SK-N-SH (cell line): ENCODE results near the gene CLN6. TPM values are rescaled to one million over a fixed set of nuclear protein-coding genes. Genes with fewer than 3 reads are reported as not detected.

Experiments
- CTCF ChIA-PET: fragments of 300-600, 350-600 bp; formaldehyde crosslinking; extraction: SDS; loops from one replicate; lab custom pipeline; 2021; lab: Yijun Ruan, JAX
- POLR2A ChIA-PET: fragments of 350-600 bp; sonication (Branson Sonifier 250); formaldehyde crosslinking; extraction: SDS; loops from one replicate; lab custom pipeline; 2020; ENCODE audit warnings: antibody characterized with exemption, inconsistent platforms; lab: Yijun Ruan, JAX
- DNase-seq: peaks from one replicate; pipeline ENCODE4 v3.0.0; 2012
- H2AFZ ChIP-seq: fragments of 200-600 bp; sonication (generic); 2 replicates; pipeline ENCODE4 v1.8.1; 2016; ENCODE audit warnings: antibody characterized with exemption, mild to moderate bottlenecking, low read depth
- H3F3A ChIP-seq: fragments of 200-600 bp; sonication (generic); replicated peaks from 2 replicates; pipeline ENCODE3; 2016; ENCODE audit warnings: antibody characterized with exemption, mild to moderate bottlenecking; ENCODE audit not compliant: insufficient read depth
- H3K27ac ChIP-seq, 2 experiments: fragments of 200-500 bp in 1 of 2; fragments of 200-600 bp in 1 of 2; sonication (Bioruptor generic) in 1 of 2; sonication (generic), shearing (Covaris generic) in 1 of 2; 2 replicates each; pipeline versions ENCODE4 v1.5.1 to v1.6.1; 2014 to 2016; ENCODE audit warnings: low read depth in 2 of 2, inconsistent platforms in 1 of 2, low read length in 1 of 2, mild to moderate bottlenecking in 1 of 2, mixed read lengths in 1 of 2
- H3K27me3 ChIP-seq: fragments of 200-600 bp; sonication (generic), shearing (Covaris generic); 2 replicates; pipeline ENCODE4 v1.6.1; 2016; ENCODE audit warnings: mixed run types; ENCODE audit not compliant: insufficient read depth
- H3K36me3 ChIP-seq, 2 experiments: fragments of 200-500 bp in 1 of 2; fragments of 200-600 bp in 1 of 2; sonication (Bioruptor generic) in 1 of 2; sonication (generic) in 1 of 2; replicated peaks in 1 of 2; 2 replicates each; pipeline versions ENCODE3 to v1.5.1; 2014 to 2016; ENCODE audit warnings: low read length in 1 of 2, mild to moderate bottlenecking in 1 of 2; ENCODE audit not compliant: insufficient read depth in 2 of 2, control insufficient read depth in 1 of 2
- H3K4me1 ChIP-seq, 2 experiments: fragments of 200-500 bp in 1 of 2; fragments of 200-600 bp in 1 of 2; sonication (Bioruptor generic) in 1 of 2; sonication (generic), shearing (Covaris generic) in 1 of 2; 2 replicates each; pipeline versions ENCODE4 v1.5.1 to v1.6.1; 2014 to 2016; ENCODE audit warnings: low read depth in 1 of 2, low read length in 1 of 2, mixed run types in 1 of 2; ENCODE audit not compliant: insufficient read depth in 2 of 2, control insufficient read depth in 1 of 2
- H3K4me2 ChIP-seq: fragments of 200-600 bp; sonication (generic), shearing (Covaris generic); 2 replicates; pipeline ENCODE4 v1.6.1; 2017; ENCODE audit warnings: mixed run types
- H3K4me3 ChIP-seq, 2 experiments: fragments of 200-500 bp in 1 of 2; fragments of 200-600 bp in 1 of 2; sonication (Bioruptor generic) in 1 of 2; sonication (generic), shearing (Covaris generic) in 1 of 2; 2 replicates each; pipeline versions ENCODE4 v1.5.1 to v1.8.1; 2014 to 2016; ENCODE audit warnings: low read depth in 2 of 2, inconsistent platforms in 1 of 2, low read length in 1 of 2, mild to moderate bottlenecking in 1 of 2, mixed read lengths in 1 of 2, moderate library complexity in 1 of 2
- H3K79me2 ChIP-seq: fragments of 200-600 bp; sonication (generic); 2 replicates; pipeline ENCODE4 v1.8.1; 2017; ENCODE audit warnings: mild to moderate bottlenecking; ENCODE audit not compliant: insufficient read depth
- H3K9ac ChIP-seq: fragments of 200-600 bp; sonication (generic); 2 replicates; pipeline ENCODE4 v1.6.1; 2017; ENCODE audit warnings: mixed run types
- H3K9me2 ChIP-seq: fragments of 200-600 bp; sonication (generic); 2 replicates; pipeline ENCODE4 v1.6.1; 2017; ENCODE audit warnings: mixed run types
- H3K9me3 ChIP-seq: fragments of 200-600 bp; sonication (generic); 2 replicates; pipeline ENCODE4 v1.6.1; 2017; ENCODE audit warnings: mixed run types, mild to moderate bottlenecking, moderate library complexity
- H4K20me1 ChIP-seq: fragments of 200-600 bp; sonication (generic); 2 replicates; pipeline ENCODE4 v1.6.1; 2017; ENCODE audit warnings: mild to moderate bottlenecking, mixed run types; ENCODE audit not compliant: insufficient read depth
- FOSL2 ChIP-seq: IDR thresholded peaks from 2 replicates; pipeline ENCODE4 v1.4.0; 2012; ENCODE audit warnings: low read depth, mild to moderate bottlenecking, moderate library complexity, borderline replicate concordance
- FOXJ3 ChIP-seq: sonication (generic); formaldehyde crosslinking; IDR thresholded peaks from 2 replicates; pipeline ENCODE4 v1.5.1; 2020; ENCODE audit warnings: mild to moderate bottlenecking, missing genetic modification reagents
- FOXM1 ChIP-seq: IDR thresholded peaks from 2 replicates; pipeline ENCODE4 v1.4.0; 2012; ENCODE audit warnings: low read depth, mild to moderate bottlenecking
- GABPA ChIP-seq: IDR thresholded peaks from 2 replicates; pipeline ENCODE4 v1.4.0; 2012; ENCODE audit warnings: low read depth, mild to moderate bottlenecking
- GATA2 ChIP-seq: sonication (generic); formaldehyde crosslinking; IDR thresholded peaks from 2 replicates; pipeline ENCODE4 v1.5.0; 2020; ENCODE audit warnings: mild to moderate bottlenecking, missing genetic modification reagents
- NFIC ChIP-seq: IDR thresholded peaks from 2 replicates; pipeline ENCODE4 v1.4.0; 2012; ENCODE audit warnings: borderline replicate concordance
- RAD21 ChIP-seq: IDR thresholded peaks from 2 replicates; pipeline ENCODE4 v1.6.1; 2012; ENCODE audit warnings: mild to moderate bottlenecking, low read length
- RCOR1 ChIP-seq: fragments of 150-350 bp; IDR thresholded peaks from 2 replicates; pipeline ENCODE4 v1.6.1; 2017; ENCODE audit warnings: antibody characterized with exemption, low read length
- RFX5 ChIP-seq: IDR thresholded peaks from 2 replicates; pipeline ENCODE4 v1.6.1; 2012; ENCODE audit warnings: mild to moderate bottlenecking, improper control_type of control experiment, low read length
- SIN3A ChIP-seq: IDR thresholded peaks from 2 replicates; pipeline ENCODE4 v1.6.1; 2012; ENCODE audit warnings: low read depth, mild to moderate bottlenecking, low read length, moderate library complexity, borderline replicate concordance
- TAF1 ChIP-seq: IDR thresholded peaks from 2 replicates; pipeline ENCODE4 v1.6.1; 2012; ENCODE audit warnings: low read depth, mild to moderate bottlenecking, low read length, moderate library complexity, borderline replicate concordance
- TEAD4 ChIP-seq: IDR thresholded peaks from 2 replicates; pipeline ENCODE4 v1.4.0; 2012; ENCODE audit warnings: mild to moderate bottlenecking, borderline replicate concordance; ENCODE audit not compliant: insufficient read depth
- USF1 ChIP-seq: IDR thresholded peaks from 2 replicates; pipeline ENCODE4 v1.4.0; 2012; ENCODE audit warnings: low read depth, borderline replicate concordance
- USF2 ChIP-seq: fragments of 150-350 bp; IDR thresholded peaks from 2 replicates; pipeline ENCODE4 v1.6.1; 2017; ENCODE audit warnings: antibody characterized with exemption, low read length, low read depth, borderline replicate concordance
- YY1 ChIP-seq: IDR thresholded peaks from 2 replicates; pipeline ENCODE4 v1.4.0; 2012; ENCODE audit warnings: low read depth, mild to moderate bottlenecking
- ZBTB33 ChIP-seq: IDR thresholded peaks from 2 replicates; pipeline ENCODE4 v1.4.0; 2012; ENCODE audit warnings: low read depth, borderline replicate concordance
- WGBS: methylation state at CpG from one replicate; pipeline ENCODE4 v1.1.6; 2017; ENCODE audit warnings: low lambda C conversion rate; 5-methylcytosine and 5-hydroxymethylcytosine counted together
- polyA plus RNA-seq, 3 experiments: library from polyadenylated mRNA; depleted of rRNA; stranded (reverse); fragments of >200 nt; gene quantifications; 2 replicates each; pipeline ENCODE4 v1.2.3, GENCODE V29; 2012
- TF ChIP-seq, protein P1 (sequence below): fragments of 150-350 bp; IDR thresholded peaks from 2 replicates; pipeline ENCODE4 v1.6.1; 2016; ENCODE audit warnings: mild to moderate bottlenecking, low read depth, low read length
- TF ChIP-seq, protein P2 (sequence below): IDR thresholded peaks from 2 replicates; pipeline ENCODE4 v1.6.1; 2012; ENCODE audit warnings: mild to moderate bottlenecking, low read depth, low read length, moderate library complexity
- TF ChIP-seq, protein P3 (sequence below): IDR thresholded peaks from 2 replicates; pipeline ENCODE4 v1.4.0; 2012; ENCODE audit warnings: low read depth

The CLN6 gene
- polyA plus RNA-seq, 1 of the 3 experiments (the other 2 are of a cell fraction), result 27.5 TPM

- TF ChIP-seq ZBTB33 (no peak), FOSL2 (no peak), RCOR1 (no peak), FOXM1 (no peak), TAF1 (no peak)
Measured at GRCh38 chr15:68210409-68210756, 19.1 kb downstream of the CLN6 start (continued).

DNA sequence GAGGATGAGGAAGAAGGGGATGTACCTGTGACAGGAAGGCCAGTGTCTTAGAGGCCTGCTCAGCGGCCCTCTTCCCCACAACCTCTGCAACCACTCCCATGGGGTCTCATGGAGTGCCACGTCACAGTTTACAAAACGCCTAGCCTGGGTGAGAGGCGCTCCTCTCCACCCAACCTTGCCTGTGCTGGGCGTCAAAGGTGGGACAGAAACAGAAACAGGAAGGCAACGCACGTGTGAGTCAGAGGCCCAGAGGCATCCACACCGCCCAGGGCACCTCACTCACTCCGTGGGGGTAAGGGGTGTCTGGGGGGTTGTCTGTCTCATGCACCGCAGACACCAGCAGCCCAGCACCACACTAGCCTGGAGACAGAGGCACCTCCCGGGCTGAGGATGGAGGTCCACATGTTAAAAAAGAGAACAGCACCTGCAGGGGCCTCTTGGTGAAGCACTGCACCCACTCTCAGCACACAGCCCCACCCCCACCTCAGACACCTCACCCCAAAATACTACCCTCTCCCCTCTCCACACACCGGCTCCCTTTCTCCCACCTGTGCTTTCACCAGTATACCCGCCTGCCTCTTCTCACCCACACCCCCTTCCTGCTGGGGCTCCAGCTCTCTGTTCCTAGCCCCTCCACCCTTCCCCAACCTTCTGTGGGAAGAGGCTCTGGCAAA lies 19.7 kb downstream of the CLN6 start:
- no peak overlapping the region; a peak in 1 of 4 replicates for H3K27ac ChIP-seq
- 0 out of 2 replicates have a peak, but pooled peaks cover 6% of the 10 kb centered on the region for H4K20me1 ChIP-seq
- H2AFZ ChIP-seq, result no peak overlapping the region
- H3F3A ChIP-seq, result peaks cover 3% of the 10 kb centered on the region
- no peak for DNase-seq
- H3K27me3 ChIP-seq, result no peaks in the 10 kb centered on the region
- ChIA-PET POLR2A (no interaction called here), CTCF (interaction anchor here (0.6 to 3.3 kb wide), 25 partner anchors 8 to 660 kb away, joined by 3 to 52 read pairs (median 5); partner anchors contain the start of genes CLN6 and PIAS1)
- no peak overlapping the region for H3K4me3 ChIP-seq
- no peak overlapping the region for H3K4me2 ChIP-seq
- no peaks in the 10 kb centered on the region for H3K9me3 ChIP-seq
- WGBS, result 82% methylated on average over 12 of the region's 13 CpGs
- H3K36me3 ChIP-seq, result peaks cover 0 to 2% of the 10 kb centered on the region in 2 experiments
- peaks cover 0 to 16% of the 10 kb centered on the region in 2 experiments; a peak in 1 of 4 replicates for H3K4me1 ChIP-seq
- no peaks in the 10 kb centered on the region for H3K9me2 ChIP-seq
- peaks cover 3% of the 10 kb centered on the region for H3K79me2 ChIP-seq
- H3K9ac ChIP-seq, result no peak overlapping the region
- TF ChIP-seq USF2, result no peak
- TF ChIP-seq GABPA, result no peak
- TF ChIP-seq, protein P1, sequence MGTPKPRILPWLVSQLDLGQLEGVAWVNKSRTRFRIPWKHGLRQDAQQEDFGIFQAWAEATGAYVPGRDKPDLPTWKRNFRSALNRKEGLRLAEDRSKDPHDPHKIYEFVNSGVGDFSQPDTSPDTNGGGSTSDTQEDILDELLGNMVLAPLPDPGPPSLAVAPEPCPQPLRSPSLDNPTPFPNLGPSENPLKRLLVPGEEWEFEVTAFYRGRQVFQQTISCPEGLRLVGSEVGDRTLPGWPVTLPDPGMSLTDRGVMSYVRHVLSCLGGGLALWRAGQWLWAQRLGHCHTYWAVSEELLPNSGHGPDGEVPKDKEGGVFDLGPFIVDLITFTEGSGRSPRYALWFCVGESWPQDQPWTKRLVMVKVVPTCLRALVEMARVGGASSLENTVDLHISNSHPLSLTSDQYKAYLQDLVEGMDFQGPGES, result no peak
- no peak for TF ChIP-seq RAD21
- TF ChIP-seq TEAD4, result no peak
- no peak for TF ChIP-seq RCOR1
- TF ChIP-seq GATA2 (CRISPR knock-in tag), result no peak
- no peak for TF ChIP-seq RFX5
- TF ChIP-seq FOXJ3 (CRISPR knock-in tag), result no peak
- TF ChIP-seq YY1, result no peak
- TF ChIP-seq, protein P2, sequence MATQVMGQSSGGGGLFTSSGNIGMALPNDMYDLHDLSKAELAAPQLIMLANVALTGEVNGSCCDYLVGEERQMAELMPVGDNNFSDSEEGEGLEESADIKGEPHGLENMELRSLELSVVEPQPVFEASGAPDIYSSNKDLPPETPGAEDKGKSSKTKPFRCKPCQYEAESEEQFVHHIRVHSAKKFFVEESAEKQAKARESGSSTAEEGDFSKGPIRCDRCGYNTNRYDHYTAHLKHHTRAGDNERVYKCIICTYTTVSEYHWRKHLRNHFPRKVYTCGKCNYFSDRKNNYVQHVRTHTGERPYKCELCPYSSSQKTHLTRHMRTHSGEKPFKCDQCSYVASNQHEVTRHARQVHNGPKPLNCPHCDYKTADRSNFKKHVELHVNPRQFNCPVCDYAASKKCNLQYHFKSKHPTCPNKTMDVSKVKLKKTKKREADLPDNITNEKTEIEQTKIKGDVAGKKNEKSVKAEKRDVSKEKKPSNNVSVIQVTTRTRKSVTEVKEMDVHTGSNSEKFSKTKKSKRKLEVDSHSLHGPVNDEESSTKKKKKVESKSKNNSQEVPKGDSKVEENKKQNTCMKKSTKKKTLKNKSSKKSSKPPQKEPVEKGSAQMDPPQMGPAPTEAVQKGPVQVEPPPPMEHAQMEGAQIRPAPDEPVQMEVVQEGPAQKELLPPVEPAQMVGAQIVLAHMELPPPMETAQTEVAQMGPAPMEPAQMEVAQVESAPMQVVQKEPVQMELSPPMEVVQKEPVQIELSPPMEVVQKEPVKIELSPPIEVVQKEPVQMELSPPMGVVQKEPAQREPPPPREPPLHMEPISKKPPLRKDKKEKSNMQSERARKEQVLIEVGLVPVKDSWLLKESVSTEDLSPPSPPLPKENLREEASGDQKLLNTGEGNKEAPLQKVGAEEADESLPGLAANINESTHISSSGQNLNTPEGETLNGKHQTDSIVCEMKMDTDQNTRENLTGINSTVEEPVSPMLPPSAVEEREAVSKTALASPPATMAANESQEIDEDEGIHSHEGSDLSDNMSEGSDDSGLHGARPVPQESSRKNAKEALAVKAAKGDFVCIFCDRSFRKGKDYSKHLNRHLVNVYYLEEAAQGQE, result no peak
- TF ChIP-seq USF1, result no peak
- no peak for TF ChIP-seq SIN3A
- no peak for TF ChIP-seq ZBTB33
- no peak for TF ChIP-seq NFIC
- TF ChIP-seq, protein P3, sequence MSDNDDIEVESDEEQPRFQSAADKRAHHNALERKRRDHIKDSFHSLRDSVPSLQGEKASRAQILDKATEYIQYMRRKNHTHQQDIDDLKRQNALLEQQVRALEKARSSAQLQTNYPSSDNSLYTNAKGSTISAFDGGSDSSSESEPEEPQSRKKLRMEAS, result no peak
- no peak for TF ChIP-seq FOSL2
